HG03565 (cell line): ENCODE results near the gene DNASE1L2.

Experiments used
- ATAC-seq: cut with Tn5 transposase; IDR thresholded peaks from one replicate; pipeline ENCODE4 v1.9.1; 2021; ENCODE audit warnings: mild to moderate bottlenecking, moderate library complexity; ENCODE audit not compliant: unreplicated experiment

DNASE1L2 gene

DNA sequence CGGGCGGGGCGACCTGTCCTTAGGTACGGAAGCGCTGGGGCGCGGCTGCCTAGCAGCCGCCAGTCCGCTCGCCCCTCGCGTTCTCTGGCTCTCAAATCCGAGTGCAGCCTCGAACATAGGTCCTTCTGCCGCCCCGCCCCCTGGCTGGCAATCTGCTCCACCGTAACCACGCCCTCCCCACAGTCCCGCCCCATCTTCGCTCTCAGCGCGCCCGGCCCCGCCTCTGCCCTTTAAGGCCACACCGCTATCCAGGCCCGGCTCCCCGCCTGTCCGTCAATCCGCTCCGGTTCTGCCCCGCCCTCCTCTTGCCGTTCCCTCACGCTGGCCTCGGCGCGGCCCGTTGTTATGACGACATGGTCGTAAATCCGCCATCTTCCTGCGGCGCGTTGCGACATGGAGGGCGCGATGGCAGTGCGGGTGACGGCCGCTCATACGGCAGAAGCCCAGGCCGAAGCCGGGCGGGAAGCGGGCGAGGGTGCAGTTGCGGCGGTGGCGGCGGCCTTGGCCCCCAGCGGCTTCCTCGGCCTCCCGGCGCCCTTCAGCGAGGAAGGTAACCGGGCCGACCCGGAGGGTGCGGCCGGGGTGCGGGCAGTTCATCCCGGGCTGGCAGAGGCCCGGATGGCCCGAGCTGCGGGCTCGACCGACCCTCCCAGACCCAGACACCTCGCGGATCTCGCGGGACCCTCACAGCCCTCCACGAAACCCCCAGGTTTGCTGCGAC lies 12.9 kb upstream of the DNASE1L2 start, which contains the start of gene E4F1:
TSS of gene E4F1 (plus strand) at position 371 of the 721 bp plus-strand sequence. CDS start at position 394, 23 bp downstream.
- peak; percentile 86 for ATAC-seq

DNA sequence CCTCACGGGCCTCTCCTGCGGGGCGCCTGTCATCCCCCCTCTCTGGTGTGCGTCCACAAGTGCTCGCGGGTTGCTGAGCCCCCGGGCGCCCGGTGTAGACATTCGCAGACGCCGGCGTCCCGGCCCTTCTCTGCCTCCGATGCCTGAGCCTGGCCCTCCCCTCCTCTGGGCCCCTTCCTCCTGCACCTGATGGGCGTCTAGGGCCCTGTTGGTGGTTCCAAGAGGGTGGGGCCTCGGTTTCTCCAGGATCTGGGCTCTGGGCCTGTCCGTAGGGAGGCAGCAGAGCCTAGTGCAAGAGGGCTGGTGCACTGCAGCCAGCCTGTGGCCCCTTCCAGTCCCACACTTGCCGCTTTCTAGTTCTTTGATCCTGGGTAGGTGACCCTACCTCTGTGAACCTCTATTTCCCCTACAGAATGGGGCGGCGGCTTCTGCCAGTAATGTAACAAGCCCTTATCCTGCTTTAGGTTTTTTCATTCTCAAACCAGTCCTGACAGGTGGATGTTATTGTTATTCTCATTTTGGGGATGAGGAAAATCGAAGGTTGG lies 12.2 kb upstream of the DNASE1L2 start:
- ATAC-seq: peak; percentile 2

GRCh38 chr16:2226245-2226793 lies 9.9 kb upstream of the DNASE1L2 start:
- ATAC-seq: no peak

GRCh38 chr16:2226918-2227317 lies 9.3 kb upstream of the DNASE1L2 start:
- no peak for ATAC-seq

DNA sequence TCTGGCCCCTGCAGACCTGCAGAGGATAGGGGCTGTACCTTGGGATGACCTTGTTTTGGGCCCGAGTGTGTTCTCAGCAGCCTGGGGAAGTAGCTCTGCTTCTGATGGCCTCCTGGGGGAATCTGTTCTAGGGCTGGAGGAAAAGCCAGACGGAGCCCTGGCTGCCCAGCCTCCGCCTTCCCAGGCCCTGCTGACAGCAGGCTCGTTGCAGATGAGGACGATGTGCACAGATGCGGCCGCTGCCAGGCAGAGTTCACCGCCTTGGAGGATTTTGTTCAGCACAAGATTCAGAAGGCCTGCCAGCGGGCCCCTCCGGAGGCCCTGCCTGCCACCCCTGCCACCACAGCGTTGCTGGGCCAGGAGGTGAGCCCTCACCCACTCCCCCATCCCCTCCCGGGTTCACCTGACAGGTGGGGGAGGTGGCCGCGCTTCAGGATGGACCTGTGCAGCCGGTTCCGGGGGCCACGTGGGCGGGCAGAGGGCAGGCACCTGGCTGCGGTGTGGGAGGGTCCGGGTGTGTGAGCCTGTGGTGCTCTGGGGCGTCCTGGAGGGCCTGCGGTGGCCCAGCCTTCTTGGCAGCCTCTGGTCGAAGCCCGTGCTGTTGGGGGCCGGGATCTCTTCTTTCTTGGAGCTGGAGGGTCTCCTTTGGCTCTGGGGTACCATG lies 8.0 kb upstream of the DNASE1L2 start:
- no peak for ATAC-seq

- ATAC-seq: no peak
Measured at GRCh38 chr16:2229091-2229490, 7.2 kb upstream of the DNASE1L2 start.

GRCh38 chr16:2229632-2230250 lies 6.5 kb upstream of the DNASE1L2 start:
- no peak for ATAC-seq

GRCh38 chr16:2230376-2230775 lies 5.9 kb upstream of the DNASE1L2 start:
- ATAC-seq: no peak

DNA sequence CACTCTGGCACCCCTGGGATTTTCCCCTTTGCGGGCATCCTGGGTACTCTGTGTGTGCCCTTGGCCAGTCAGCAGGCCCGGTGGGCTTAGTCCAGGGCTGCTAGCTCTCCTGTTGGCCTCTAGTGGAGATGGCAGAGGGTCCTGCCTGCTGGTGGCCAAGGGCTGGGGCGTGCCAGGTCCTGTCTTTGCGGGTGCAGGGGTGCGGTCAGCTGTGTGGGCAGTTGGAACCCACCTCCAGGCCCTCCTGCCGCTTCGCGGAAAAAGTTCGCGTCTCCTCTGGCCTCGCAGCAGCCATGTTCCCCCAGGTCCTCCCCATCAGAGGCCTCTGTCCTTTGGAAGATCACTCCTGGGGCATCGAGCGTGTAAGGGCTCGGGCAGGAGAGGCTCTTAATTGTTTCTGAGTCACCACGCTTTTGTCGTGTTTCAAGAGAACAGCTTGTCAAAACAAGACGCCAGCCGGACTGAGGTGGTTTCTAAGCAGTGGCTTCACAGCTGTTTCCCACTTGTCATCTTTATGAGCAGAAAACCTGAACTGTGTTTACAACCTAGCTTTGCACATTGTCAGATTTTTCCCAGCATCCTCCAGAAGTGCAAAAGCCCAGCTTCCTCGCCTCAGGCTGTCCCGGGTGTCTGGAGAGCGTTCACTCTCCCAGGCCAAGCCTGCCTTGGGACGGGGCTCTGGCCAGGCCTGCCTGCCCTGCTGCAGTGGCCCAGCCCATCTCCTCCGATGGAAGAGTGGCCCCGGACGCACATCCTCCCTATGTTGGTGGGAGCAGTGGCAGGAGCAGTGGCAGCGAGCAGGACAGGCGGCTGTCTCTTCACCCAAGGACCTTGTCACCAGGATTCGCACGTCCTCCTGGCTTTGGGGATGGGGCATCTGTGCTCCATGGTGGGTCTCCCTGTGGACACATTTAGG lies 5.0 kb upstream of the DNASE1L2 start:
- no peak for ATAC-seq

GRCh38 chr16:2232094-2232990 lies 3.9 kb upstream of the DNASE1L2 start:
- ATAC-seq: no peak

GRCh38 chr16:2233046-2233775 lies 3.0 kb upstream of the DNASE1L2 start:
- no peak for ATAC-seq

GRCh38 chr16:2233872-2234812 lies 2.1 kb upstream of the DNASE1L2 start:
- ATAC-seq: no peak

GRCh38 chr16:2234813-2235170 lies 1.5 kb upstream of the DNASE1L2 start:
- ATAC-seq: no peak

DNA sequence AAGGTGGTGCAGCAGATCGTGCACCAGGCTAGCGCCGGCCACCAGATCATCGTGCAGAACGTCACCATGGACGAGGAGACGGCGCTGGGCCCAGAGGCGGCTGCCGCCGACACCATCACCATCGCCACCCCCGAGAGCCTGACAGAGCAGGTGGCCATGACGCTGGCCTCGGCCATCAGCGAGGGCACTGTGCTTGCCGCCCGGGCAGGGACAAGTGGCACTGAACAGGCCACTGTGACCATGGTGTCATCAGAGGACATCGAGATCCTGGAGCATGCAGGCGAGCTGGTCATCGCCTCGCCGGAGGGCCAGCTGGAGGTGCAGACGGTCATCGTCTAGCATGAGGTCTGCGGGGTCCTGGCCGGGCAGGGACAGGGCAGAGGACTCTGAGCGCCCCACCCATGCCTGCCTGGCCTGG lies 1.0 kb upstream of the DNASE1L2 start:
- no peak for ATAC-seq

- ATAC-seq: no peak
Measured at GRCh38 chr16:2235695-2236336, 428 bp upstream of the DNASE1L2 start.

DNA sequence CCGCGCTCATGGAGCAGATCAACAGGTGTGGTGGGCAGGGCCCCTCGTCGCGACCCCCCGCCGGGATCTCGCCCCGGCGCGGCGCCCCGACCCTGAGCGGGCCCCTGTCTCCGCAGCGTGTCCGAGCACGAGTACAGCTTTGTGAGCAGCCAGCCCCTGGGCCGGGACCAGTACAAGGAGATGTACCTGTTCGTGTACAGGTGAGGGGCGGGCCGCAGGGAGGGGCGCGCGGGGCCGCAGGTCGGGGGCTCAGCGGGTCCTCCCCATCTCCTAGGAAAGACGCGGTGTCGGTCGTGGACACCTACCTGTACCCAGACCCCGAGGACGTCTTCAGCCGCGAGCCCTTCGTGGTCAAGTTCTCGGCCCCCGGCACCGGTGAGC lies 848 bp downstream of the DNASE1L2 start:
- no peak for ATAC-seq

DNA sequence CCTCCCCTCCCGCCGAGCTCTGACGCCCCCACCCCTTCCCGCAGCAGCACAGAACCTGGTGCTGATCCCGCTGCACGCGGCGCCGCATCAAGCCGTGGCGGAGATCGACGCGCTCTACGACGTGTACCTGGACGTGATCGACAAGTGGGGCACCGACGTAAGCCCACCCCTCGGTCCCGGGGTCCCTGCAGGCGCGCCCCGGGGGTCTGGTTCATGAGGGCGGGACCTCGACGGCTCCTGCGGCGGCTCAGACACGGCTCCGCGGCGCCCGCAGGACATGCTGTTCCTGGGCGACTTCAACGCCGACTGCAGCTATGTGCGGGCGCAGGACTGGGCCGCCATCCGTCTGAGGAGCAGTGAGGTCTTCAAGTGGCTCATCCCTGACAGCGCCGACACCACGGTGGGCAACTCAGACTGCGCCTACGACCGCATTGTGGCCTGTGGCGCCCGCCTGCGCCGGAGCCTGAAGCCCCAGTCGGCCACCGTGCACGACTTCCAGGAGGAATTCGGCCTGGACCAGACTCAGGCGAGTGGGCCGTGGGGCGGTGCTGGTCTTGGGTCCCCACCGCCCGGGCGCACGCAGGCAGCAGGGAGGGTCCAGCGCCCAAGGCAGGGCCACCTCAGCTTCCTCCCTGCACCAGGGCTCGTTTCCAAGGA lies 1.4 kb downstream of the DNASE1L2 start:
- ATAC-seq: no peak
